Liver (tissue), 9 donors: ENCODE measurements around the gene XCL1. TPM values are rescaled to one million over a fixed set of nuclear protein-coding genes. Genes with fewer than 3 reads are reported as not detected.

Experiments used
- DNase-seq: peaks from one replicate; pipeline ENCODE4 v3.0.0-alpha.2; 2017; ENCODE audit warnings: low spot score
- H3K27ac ChIP-seq, 2 donors: one replicate each; pipeline ENCODE4 v1.7.0; 2013; ENCODE audit warnings: inconsistent platforms in 2 of 2, low read length in 2 of 2, control low read depth in 1 of 2, low read depth in 1 of 2, mild to moderate bottlenecking in 1 of 2
- H3K27me3 ChIP-seq, 4 donors: one replicate each; pipeline versions ENCODE4 v1.6.1 to v1.7.0; 2013; ENCODE audit warnings: low read length in 3 of 4, inconsistent platforms in 1 of 4, mild to moderate bottlenecking in 1 of 4, moderate library complexity in 1 of 4; ENCODE audit not compliant: control insufficient read depth in 4 of 4, insufficient read depth in 4 of 4
- H3K36me3 ChIP-seq, 4 donors: one replicate each; pipeline versions ENCODE4 v1.6.1 to v1.7.0; 2013; ENCODE audit warnings: low read length in 3 of 4, mild to moderate bottlenecking in 3 of 4, low read depth in 1 of 4, moderate library complexity in 1 of 4; ENCODE audit not compliant: control insufficient read depth in 4 of 4, insufficient read depth in 3 of 4
- H3K4me1 ChIP-seq, 4 donors: one replicate each; pipeline versions ENCODE4 v1.6.1 to v1.7.0; 2013; ENCODE audit warnings: low read length in 3 of 4, mild to moderate bottlenecking in 3 of 4, moderate library complexity in 1 of 4; ENCODE audit not compliant: control insufficient read depth in 4 of 4, insufficient read depth in 4 of 4
- H3K4me3 ChIP-seq, 3 donors: one replicate each; pipeline versions ENCODE4 v1.6.1 to v1.7.0; 2013; ENCODE audit warnings: low read length in 3 of 3, control low read depth in 1 of 3, low read depth in 1 of 3, mild to moderate bottlenecking in 1 of 3
- H3K9ac ChIP-seq, 2 donors: one replicate each; pipeline ENCODE4 v1.7.0; 2013; ENCODE audit warnings: low read length in 2 of 2, mild to moderate bottlenecking in 2 of 2, moderate library complexity in 2 of 2, control low read depth in 1 of 2, low read depth in 1 of 2
- H3K9me3 ChIP-seq, 4 donors: one replicate each; pipeline versions ENCODE4 v1.6.1 to v1.7.0; 2013; ENCODE audit warnings: low read length in 3 of 4; ENCODE audit not compliant: control insufficient read depth in 4 of 4
- ATF3 ChIP-seq: IDR thresholded peaks from 2 replicates; pipeline ENCODE4 v1.6.1; 2016; ENCODE audit warnings: antibody characterized with exemption
- CTCF ChIP-seq: fragments of 150-350 bp; IDR thresholded peaks from 2 replicates; pipeline ENCODE4 v1.5.1; 2017; ENCODE audit warnings: improper control_type of control experiment, low read depth, low read length; ENCODE audit not compliant: missing input control
- EGR1 ChIP-seq, 2 donors: IDR thresholded peaks; 2 replicates each; pipeline ENCODE4 v1.6.1; 2016 to 2018; ENCODE audit warnings: antibody characterized with exemption in 2 of 2, low read depth in 2 of 2
- FOXA1 ChIP-seq: IDR thresholded peaks from 2 replicates; pipeline ENCODE4 v1.6.1; 2016; ENCODE audit warnings: antibody characterized with exemption
- FOXA2 ChIP-seq: IDR thresholded peaks from 2 replicates; pipeline ENCODE4 v1.6.1; 2016; ENCODE audit warnings: antibody characterized with exemption
- GABPA ChIP-seq, 2 donors: IDR thresholded peaks in 1 of 2; conservative IDR thresholded peaks in 1 of 2; 2 replicates each; pipeline ENCODE4 v1.6.1; 2016; ENCODE audit warnings: antibody characterized with exemption in 2 of 2, mild to moderate bottlenecking in 1 of 2, moderate library complexity in 1 of 2
- HNF4A ChIP-seq, 2 donors: conservative IDR thresholded peaks; 2 replicates each; pipeline ENCODE4 v1.6.1; 2016; ENCODE audit warnings: antibody characterized with exemption in 2 of 2, mild to moderate bottlenecking in 2 of 2
- HNF4G ChIP-seq: IDR thresholded peaks from 2 replicates; pipeline ENCODE4 v1.6.1; 2016; ENCODE audit warnings: antibody characterized with exemption
- JUND ChIP-seq, 2 donors: IDR thresholded peaks; 2 replicates each; pipeline ENCODE4 v1.6.1; 2016; ENCODE audit warnings: antibody characterized with exemption in 2 of 2
- MAX ChIP-seq: IDR thresholded peaks from 2 replicates; pipeline ENCODE4 v1.6.1; 2016; ENCODE audit warnings: antibody characterized with exemption
- NR2F2 ChIP-seq: IDR thresholded peaks from 2 replicates; pipeline ENCODE4 v1.6.1; 2016; ENCODE audit warnings: antibody characterized with exemption
- RAD21 ChIP-seq, 2 donors: IDR thresholded peaks; 2 replicates each; pipeline ENCODE4 v1.6.1; 2016; ENCODE audit warnings: antibody characterized with exemption in 2 of 2, mild to moderate bottlenecking in 2 of 2
- REST ChIP-seq: IDR thresholded peaks from 2 replicates; pipeline ENCODE4 v1.6.1; 2016; ENCODE audit warnings: antibody characterized with exemption, mild to moderate bottlenecking
- RXRA ChIP-seq, 2 donors: IDR thresholded peaks; 2 replicates each; pipeline ENCODE4 v1.6.1; 2017 to 2018; ENCODE audit warnings: antibody characterized with exemption in 2 of 2, mild to moderate bottlenecking in 1 of 2
- SP1 ChIP-seq: IDR thresholded peaks from 2 replicates; pipeline ENCODE4 v1.6.1; 2018; ENCODE audit warnings: antibody characterized with exemption, mild to moderate bottlenecking
- TAF1 ChIP-seq: conservative IDR thresholded peaks from 2 replicates; pipeline ENCODE4 v1.6.1; 2016; ENCODE audit warnings: antibody characterized with exemption, mild to moderate bottlenecking
- YY1 ChIP-seq: IDR thresholded peaks from 2 replicates; pipeline ENCODE4 v1.6.1; 2016; ENCODE audit warnings: antibody characterized with exemption, mild to moderate bottlenecking
- ZBTB33 ChIP-seq: IDR thresholded peaks from 2 replicates; pipeline ENCODE4 v1.6.1; 2016; ENCODE audit warnings: antibody characterized with exemption
- WGBS: extraction: QIAGEN DNeasy Blood & Tissue Kit; methylation state at CpG from one replicate; pipeline ENCODE4 v1.1.7; 2013; 5-methylcytosine and 5-hydroxymethylcytosine counted together
- polyA plus RNA-seq, 2 donors: library from polyadenylated mRNA; stranded (reverse) in 1 of 2; unstranded in 1 of 2; fragments of 200-250 nt in 1 of 2; fragments of >200 nt in 1 of 2; fragmentation: Nextera tagmentation in 1 of 2; extraction: Ambion mirVana in 1 of 2; gene quantifications; one replicate each; pipeline versions ENCODE4 v1.2.1 to v1.2.3, GENCODE V29; 2013 to 2015
- total RNA-seq, 2 donors: library from RNA; depleted of rRNA; stranded (reverse); fragments of >200 nt; gene quantifications; one replicate each; pipeline ENCODE4 v1.2.3, GENCODE V29; 2014
- donor health status: healthy.
- donor health status: healthy.
- donor health status: healthy.
- donor health status: healthy.
- donor health status: healthy.

Gene XCL1
- total and polyA plus RNA-seq, 4 donors, result 0.17 to 0.33 (median 0.22) TPM

GRCh38 chr1:168585191-168585590 is 8.8 kb downstream of the XCL1 start:
- Histone ChIP-seq H3K9me3 (no peaks in the 10 kb centered on the region), H3K4me1 (no peaks in the 10 kb centered on the region), H3K9ac (no peak overlapping the region), H3K36me3 (no peaks in the 10 kb centered on the region), H3K4me3 (no peak overlapping the region), H3K27me3 (no peaks in the 10 kb centered on the region), H3K27ac (no peak overlapping the region)
- DNase-seq, result no peak
- WGBS, result 73% methylated on average over 3 of the region's 3 CpGs
- TF ChIP-seq FOXA1 (no peak), EGR1 (IDR thresholded peaks at IDR 0.05; ENCODE audit: low read depth in 2 of 2) (no peak), RAD21 (IDR thresholded peaks at IDR 0.05) (no peak), NR2F2 (no peak), YY1 (no peak), TAF1 (no peak), ZBTB33 (no peak), GABPA (IDR thresholded peaks at IDR 0.05 in 1 of 2, conservative IDR thresholded peaks at IDR 0.05 in 1 of 2) (no peak), FOXA2 (no peak), RXRA (IDR thresholded peaks at IDR 0.05) (no peak), SP1 (no peak), JUND (IDR thresholded peaks at IDR 0.05) (no peak), HNF4A (conservative IDR thresholded peaks at IDR 0.05) (no peak), REST (no peak), HNF4G (no peak), CTCF (no peak), ATF3 (no peak), MAX (no peak)
